Kasumi-1 (cell line): ENCODE data around the gene R3HDM2.
A peak's percentile ranks its signal among the peaks of the same experiment; 100 is the strongest.

ENCODE experiments used
- DNase-seq, 2 experiments: peaks; one replicate each; lab custom pipeline; 2025; lab: John Stamatoyannopoulos, UW

R3HDM2 gene

DNA sequence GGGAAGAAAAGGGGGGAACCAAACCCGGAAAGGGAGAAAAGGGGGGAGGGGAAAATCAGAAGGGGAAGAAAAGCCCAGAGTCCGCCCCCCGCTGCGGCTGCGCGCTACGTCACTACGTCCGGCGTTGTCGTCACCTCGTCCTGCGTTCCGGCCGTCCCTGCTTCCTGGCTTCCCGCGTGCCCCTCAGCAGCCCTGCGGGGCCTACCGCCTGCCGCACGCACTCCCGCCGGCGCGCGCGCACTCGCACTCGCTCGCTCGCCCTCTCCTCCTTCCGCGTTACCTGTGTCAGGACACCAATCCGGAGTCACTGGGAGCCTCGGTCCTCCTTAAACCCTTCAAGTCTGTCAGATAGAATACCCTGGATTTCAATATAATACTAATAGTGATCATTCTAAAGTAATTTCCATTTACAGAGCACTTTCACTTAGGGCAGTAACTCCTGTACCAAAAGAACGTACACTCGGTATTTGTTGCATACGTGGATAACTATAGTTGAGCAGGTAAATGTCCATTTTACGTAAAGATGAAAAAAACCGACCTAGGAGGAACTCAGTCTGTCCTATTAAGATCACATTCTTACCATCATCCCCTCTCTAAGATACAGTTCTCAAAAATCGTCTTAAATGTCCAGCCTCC, at the start of gene R3HDM2:
R3HDM2 (minus strand) TSS at position 113 of the 636 bp plus-strand sequence. CDS start 120,615 bp downstream, outside the sequence.
- DNase-seq: peak; percentile 97

- DNase-seq: no peak
Measured at GRCh38 chr12:57479376-57480115, 48.7 kb upstream of the R3HDM2 start, which contains the start of gene ARHGAP9. Gene ARHGAP9 (minus strand): TSS chr12:57479866. CDS start chr12:57479406, 460 bp downstream.

DNA sequence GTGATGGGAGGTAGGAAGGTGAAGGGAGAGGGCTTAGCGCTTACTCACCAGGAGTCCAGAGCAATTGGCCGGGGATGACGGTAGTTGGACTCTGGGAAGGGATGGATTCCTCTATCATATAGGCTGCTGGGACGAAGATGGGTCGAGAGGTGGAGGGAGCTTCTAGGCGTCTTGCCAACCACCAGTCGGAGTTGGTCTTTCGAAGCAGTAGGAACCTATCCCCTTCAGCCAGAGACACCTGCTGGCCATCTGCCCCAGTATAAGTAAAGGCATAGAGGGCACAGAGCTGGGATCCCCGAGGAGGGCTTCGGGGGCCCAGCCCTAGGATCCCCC, 48.2 kb upstream of the R3HDM2 start:
- no peak for DNase-seq

GRCh38 chr12:57477710-57478681, 47.2 kb upstream of the R3HDM2 start:
- DNase-seq: peak; percentile 78 to 80

DNA sequence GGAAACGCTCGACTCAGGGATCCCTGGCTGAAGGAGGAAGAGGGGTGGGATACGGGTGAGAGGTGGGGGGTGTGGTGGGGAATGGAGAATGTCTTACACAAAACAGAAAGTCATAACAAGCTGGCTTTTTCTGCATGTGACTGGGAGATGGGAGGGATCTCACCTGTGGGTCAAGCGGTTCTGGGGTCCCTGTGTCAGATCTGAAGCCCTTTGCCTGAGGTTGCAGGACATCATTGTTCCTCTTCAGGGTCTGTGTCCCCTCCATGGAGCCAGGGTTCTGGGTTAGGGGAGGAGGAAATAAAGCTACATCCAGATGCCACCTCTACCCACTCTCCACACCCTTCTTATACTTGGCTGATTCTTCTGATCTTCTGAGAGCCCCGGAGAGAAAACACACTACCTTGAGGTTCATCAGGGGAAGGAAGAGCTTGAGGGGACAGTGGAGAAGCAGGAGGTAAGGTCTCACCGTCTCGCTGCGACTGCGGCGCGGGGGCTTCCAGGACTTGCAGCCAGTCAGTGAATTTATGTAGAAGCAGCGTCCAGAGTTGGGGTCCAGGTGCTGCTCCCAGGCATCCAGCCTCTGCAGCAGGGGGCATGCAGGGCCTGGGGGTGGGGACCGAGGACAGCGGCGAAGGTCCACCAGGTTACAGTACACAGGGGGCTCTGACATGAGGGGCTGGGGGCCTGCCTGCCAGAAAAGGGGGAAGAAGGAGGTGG, 46.3 kb upstream of the R3HDM2 start:
- DNase-seq: no peak

- peak; percentile 75 to 76 for DNase-seq
Measured at GRCh38 chr12:57476162-57476992, 45.5 kb upstream of the R3HDM2 start.

- no peak for DNase-seq
Measured at GRCh38 chr12:57475271-57476161, 44.7 kb upstream of the R3HDM2 start.

GRCh38 chr12:57474862-57475261, 44.0 kb upstream of the R3HDM2 start:
- DNase-seq: no peak

GRCh38 chr12:57474430-57474829, 43.6 kb upstream of the R3HDM2 start:
- no peak for DNase-seq

GRCh38 chr12:57473886-57474285, 43.0 kb upstream of the R3HDM2 start:
- DNase-seq: no peak

- DNase-seq: no peak
Measured at GRCh38 chr12:57473392-57473791, 42.5 kb upstream of the R3HDM2 start.

GRCh38 chr12:57472391-57472790, 41.5 kb upstream of the R3HDM2 start:
- no peak for DNase-seq

DNA sequence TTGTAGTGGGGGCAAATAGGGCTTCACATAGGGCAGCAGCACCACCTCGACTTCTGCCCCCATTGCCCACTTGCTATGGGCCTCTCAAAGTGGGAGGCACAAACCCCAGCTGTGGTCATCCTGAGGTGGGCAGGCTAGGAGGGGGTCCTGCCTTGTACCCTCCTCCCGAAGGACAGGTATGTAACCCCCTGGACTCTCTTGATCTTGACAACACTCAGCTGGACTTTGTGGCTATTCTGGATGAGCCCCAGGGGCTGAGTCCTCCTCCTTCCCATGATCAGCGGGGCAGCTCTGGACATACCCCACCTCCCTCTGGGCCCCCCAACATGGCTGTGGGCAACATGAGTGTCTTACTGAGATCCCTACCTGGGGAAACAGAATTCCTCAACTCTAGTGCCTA, 40.8 kb upstream of the R3HDM2 start:
- no peak for DNase-seq

DNA sequence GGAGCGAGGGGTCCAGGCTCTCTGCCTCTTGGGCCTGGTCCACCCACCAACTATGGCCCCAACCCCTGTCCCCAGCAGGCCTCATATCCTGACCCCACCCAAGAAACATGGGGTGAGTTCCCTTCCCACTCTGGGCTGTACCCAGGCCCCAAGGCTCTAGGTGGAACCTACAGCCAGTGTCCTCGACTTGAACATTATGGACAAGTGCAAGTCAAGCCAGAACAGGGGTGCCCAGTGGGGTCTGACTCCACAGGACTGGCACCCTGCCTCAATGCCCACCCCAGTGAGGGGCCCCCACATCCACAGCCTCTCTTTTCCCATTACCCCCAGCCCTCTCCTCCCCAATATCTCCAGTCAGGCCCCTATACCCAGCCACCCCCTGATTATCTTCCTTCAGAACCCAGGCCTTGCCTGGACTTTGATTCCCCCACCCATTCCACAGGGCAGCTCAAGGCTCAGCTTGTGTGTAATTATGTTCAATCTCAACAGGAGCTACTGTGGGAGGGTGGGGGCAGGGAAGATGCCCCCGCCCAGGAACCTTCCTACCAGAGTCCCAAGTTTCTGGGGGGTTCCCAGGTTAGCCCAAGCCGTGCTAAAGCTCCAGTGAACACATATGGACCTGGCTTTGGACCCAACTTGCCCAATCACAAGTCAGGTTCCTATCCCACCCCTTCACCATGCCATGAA, 40.3 kb upstream of the R3HDM2 start:
- DNase-seq: no peak

DNA sequence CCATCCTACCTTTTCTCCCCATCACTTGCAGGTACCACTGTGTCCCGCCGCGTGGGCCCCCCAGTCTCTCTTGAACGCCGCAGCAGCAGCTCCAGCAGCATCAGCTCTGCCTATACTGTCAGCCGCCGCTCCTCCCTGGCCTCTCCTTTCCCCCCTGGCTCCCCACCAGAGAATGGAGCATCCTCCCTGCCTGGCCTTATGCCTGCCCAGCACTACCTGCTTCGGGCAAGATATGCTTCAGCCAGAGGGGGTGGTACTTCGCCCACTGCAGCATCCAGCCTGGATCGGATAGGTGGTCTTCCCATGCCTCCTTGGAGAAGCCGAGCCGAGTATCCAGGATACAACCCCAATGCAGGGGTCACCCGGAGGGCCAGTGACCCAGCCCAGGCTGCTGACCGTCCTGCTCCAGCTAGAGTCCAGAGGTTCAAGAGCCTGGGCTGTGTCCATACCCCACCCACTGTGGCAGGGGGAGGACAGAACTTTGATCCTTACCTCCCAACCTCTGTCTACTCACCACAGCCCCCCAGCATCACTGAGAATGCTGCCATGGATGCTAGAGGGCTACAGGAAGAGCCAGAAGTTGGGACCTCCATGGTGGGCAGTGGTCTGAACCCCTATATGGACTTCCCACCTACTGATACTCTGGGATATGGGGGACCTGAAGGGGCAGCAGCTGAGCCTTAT, 39.6 kb upstream of the R3HDM2 start:
- DNase-seq: no peak

DNA sequence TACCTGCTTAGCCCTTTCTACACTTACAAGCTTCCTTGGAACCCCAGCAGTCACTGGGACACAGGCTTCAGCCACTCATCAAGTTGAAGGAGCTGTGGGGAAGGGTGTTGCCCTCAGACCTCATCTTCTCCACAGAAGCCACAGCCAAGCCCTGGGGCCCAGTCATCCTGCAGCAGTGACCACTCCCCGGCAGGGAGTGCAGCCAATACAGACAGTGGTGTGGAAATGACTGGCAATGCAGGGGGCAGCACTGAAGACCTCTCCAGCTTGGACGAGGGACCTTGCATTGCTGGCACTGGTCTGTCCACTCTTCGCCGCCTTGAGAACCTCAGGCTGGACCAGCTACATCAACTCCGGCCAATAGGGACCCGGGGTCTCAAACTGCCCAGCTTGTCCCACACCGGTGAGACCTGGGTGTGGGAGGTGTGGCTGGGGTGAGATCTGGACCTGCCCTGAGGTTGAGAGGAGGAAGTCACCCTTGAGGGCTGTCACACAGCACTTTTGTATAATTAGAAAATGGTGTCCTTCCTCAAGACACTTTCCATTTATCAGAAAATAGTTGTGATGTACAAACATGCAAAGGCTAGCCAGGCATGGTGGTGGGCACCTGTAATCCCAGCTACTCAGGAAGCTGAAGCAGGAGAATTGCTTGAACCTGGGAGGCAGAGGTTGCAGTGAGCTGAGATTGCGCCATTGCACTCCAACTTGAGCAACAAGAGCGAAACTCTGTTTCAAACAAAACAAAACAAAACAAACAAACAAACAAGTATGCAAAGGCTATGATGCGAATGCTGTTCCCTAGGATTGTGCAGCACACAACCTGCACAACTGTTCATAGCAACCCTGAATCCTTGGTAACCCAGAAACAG, 38.7 kb upstream of the R3HDM2 start:
- DNase-seq: no peak

DNA sequence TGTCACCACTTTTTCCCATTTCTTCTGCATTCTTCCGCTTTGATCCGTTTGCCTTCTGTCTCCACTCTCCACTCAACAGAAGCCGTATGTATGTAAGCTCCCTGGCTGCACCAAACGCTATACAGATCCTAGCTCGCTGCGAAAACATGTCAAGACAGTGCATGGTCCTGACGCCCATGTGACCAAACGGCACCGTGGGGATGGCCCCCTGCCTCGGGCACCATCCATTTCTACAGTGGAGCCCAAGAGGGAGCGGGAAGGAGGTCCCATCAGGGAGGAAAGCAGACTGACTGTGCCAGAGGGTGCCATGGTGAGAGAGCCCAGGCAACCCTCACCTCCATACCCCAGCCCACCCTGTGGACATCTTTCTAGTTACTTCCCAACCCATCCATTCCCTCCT, 37.1 kb upstream of the R3HDM2 start:
- DNase-seq: no peak
